Panc1 (cell line): Measurements from ENCODE around the gene PGF. TPM values are rescaled to one million over a fixed set of nuclear protein-coding genes. Genes with fewer than 3 reads are reported as not detected.

Experiments
- ATAC-seq: fragments of 200-7000 bp; cut with Tn5 transposase; 2 replicates; pipeline ENCODE4 v1.9.1; 2020; ENCODE audit warnings: mild to moderate bottlenecking, moderate library complexity
- BruUV-seq: library from RNA; stranded (reverse); fragments of 400-500 nt; replicated peaks from 2 replicates; lab custom pipeline; 2021; lab: Mats Ljungman, UMichigan
- CTCF ChIA-PET: fragments of 300-600 bp; sonication (Branson Sonifier 250); formaldehyde crosslinking; loops from one replicate; lab custom pipeline; 2022; ENCODE audit warnings: antibody characterized with exemption; lab: Charles Lee
- POLR2A ChIA-PET: fragments of 300-600 bp; sonication (Branson Sonifier 250); formaldehyde crosslinking; loops from one replicate; lab custom pipeline; 2022; ENCODE audit warnings: antibody characterized with exemption; lab: Charles Lee
- DNase-seq: peaks from one replicate; pipeline ENCODE4 v3.0.0-alpha.2; 2010; ENCODE audit warnings: low read depth, low spot score
- H3K27ac ChIP-seq: 2 replicates; pipeline ENCODE4 v1.5.1; 2011; ENCODE audit warnings: mild to moderate bottlenecking, low read length, inconsistent platforms
- H3K27me3 ChIP-seq: fragments of 200-500 bp; sonication (Bioruptor generic); 2 replicates; pipeline ENCODE4 v1.6.0; 2014; ENCODE audit warnings: low read length, inconsistent platforms; ENCODE audit not compliant: control insufficient read depth, insufficient read depth
- H3K36me3 ChIP-seq: fragments of 200-500 bp; sonication (Bioruptor generic); 2 replicates; pipeline ENCODE4 v1.5.1; 2014; ENCODE audit warnings: inconsistent platforms, mild to moderate bottlenecking, low read length, moderate library complexity; ENCODE audit not compliant: control insufficient read depth, insufficient read depth
- H3K4me1 ChIP-seq: 2 replicates; pipeline ENCODE4 v1.5.1; 2011; ENCODE audit warnings: inconsistent platforms, mild to moderate bottlenecking, low read length, moderate library complexity; ENCODE audit not compliant: control insufficient read depth, insufficient read depth
- H3K4me3 ChIP-seq, 2 experiments: 2 replicates each; pipeline ENCODE4 v1.5.1; 2011 to 2012; ENCODE audit warnings: low read depth in 2 of 2, low read length in 2 of 2, mild to moderate bottlenecking in 2 of 2, inconsistent platforms in 1 of 2, moderate library complexity in 1 of 2
- H3K9me3 ChIP-seq: fragments of 200-500 bp; sonication (Bioruptor generic); 2 replicates; pipeline ENCODE4 v1.5.1; 2014; ENCODE audit warnings: low read depth, mild to moderate bottlenecking, inconsistent platforms, low read length, moderate library complexity; ENCODE audit not compliant: control insufficient read depth, insufficient read depth
- POLR2AphosphoS5 ChIP-seq: IDR thresholded peaks from 2 replicates; pipeline ENCODE4 v1.6.1; 2012; ENCODE audit warnings: mild to moderate bottlenecking, low read depth, low read length, moderate library complexity
- SIN3A ChIP-seq: IDR thresholded peaks from 2 replicates; pipeline ENCODE4 v1.6.1; 2012; ENCODE audit warnings: low read depth, mild to moderate bottlenecking, low read length, moderate library complexity, borderline replicate concordance; ENCODE audit not compliant: insufficient read depth
- TCF7L2 ChIP-seq: IDR thresholded peaks from 2 replicates; pipeline ENCODE4 v1.6.1; 2011; ENCODE audit warnings: mild to moderate bottlenecking, low read depth, low read length, inconsistent platforms
- in situ Hi-C: cut with HindIII; loops from 2 replicates; pipeline ENCODE4 v1.10.0; 2016; ENCODE audit warnings: low sequenced_read_pairs, low pct_unique_long_range_greater_than_20kb
- intact Hi-C: fragments of 100-400 bp; cut with micrococcal nuclease; formaldehyde crosslinking; loops from one replicate; pipeline ENCODE4 v1.10.0; 2022; ENCODE audit not compliant: unreplicated experiment
- total RNA-seq: library from RNA; stranded (reverse); gene quantifications from one replicate; pipeline ENCODE4 v1.2.1, GENCODE V29; 2021; ENCODE audit not compliant: unreplicated experiment
- TF ChIP-seq, protein P1 (sequence below), 2 experiments: IDR thresholded peaks; 2 replicates each; pipeline ENCODE4 v1.6.1; 2011 to 2012; ENCODE audit warnings: low read depth in 2 of 2, control low read depth in 1 of 2, low read length in 1 of 2, mild to moderate bottlenecking in 1 of 2, moderate library complexity in 1 of 2; ENCODE audit not compliant: insufficient read depth in 1 of 2
- TF ChIP-seq, protein P2 (sequence below): fragments of 450-650 bp; IDR thresholded peaks from 2 replicates; pipeline ENCODE4 v1.5.1; 2017; ENCODE audit warnings: mild to moderate bottlenecking

PGF gene
- total RNA-seq, 1 experiment from 2014 or later: 7.3 TPM

DNA sequence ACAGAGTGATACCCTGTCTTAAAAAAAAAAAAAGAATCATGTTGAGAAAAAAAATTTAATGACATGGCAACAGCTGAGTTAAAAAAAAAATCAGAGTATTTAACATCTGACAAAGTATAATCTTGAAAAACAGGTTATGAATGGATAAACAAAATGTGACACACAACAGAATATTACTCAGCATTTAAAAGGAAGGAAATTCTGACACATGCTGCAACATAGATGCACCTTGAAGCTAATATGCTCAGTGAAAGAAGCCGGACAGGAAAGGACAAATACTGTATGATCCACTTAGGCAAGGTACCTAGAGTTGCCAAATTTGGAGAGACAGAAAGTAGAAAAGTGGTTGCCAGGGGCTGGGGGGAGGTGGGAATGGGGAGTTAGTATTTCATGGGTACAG is 27.9 kb upstream of the PGF start:
- Histone ChIP-seq H3K4me3 (no peak overlapping the region), H3K36me3 (no peaks in the 10 kb centered on the region), H3K27me3 (no peaks in the 10 kb centered on the region), H3K27ac (no peak overlapping the region), H3K4me1 (peaks cover 10% of the 10 kb centered on the region), H3K9me3 (no peaks in the 10 kb centered on the region)
- no TSS peak for BruUV-seq
- ATAC-seq (no peak), DNase-seq (no peak)
- ChIA-PET POLR2A (interaction anchor here (0.6 kb wide), 1 partner anchor 245 kb away, joined by 4 read pairs; no protein-coding TSS in a partner anchor), CTCF (no interaction called here)
- TF ChIP-seq, protein P1, sequence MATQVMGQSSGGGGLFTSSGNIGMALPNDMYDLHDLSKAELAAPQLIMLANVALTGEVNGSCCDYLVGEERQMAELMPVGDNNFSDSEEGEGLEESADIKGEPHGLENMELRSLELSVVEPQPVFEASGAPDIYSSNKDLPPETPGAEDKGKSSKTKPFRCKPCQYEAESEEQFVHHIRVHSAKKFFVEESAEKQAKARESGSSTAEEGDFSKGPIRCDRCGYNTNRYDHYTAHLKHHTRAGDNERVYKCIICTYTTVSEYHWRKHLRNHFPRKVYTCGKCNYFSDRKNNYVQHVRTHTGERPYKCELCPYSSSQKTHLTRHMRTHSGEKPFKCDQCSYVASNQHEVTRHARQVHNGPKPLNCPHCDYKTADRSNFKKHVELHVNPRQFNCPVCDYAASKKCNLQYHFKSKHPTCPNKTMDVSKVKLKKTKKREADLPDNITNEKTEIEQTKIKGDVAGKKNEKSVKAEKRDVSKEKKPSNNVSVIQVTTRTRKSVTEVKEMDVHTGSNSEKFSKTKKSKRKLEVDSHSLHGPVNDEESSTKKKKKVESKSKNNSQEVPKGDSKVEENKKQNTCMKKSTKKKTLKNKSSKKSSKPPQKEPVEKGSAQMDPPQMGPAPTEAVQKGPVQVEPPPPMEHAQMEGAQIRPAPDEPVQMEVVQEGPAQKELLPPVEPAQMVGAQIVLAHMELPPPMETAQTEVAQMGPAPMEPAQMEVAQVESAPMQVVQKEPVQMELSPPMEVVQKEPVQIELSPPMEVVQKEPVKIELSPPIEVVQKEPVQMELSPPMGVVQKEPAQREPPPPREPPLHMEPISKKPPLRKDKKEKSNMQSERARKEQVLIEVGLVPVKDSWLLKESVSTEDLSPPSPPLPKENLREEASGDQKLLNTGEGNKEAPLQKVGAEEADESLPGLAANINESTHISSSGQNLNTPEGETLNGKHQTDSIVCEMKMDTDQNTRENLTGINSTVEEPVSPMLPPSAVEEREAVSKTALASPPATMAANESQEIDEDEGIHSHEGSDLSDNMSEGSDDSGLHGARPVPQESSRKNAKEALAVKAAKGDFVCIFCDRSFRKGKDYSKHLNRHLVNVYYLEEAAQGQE (IDR thresholded peaks at IDR 0.05; ENCODE audit: insufficient read depth in 1 of 2, low read depth in 2 of 2, low read length in 1 of 2): no peak
- TF ChIP-seq POLR2AphosphoS5: no peak
- TF ChIP-seq, protein P2, sequence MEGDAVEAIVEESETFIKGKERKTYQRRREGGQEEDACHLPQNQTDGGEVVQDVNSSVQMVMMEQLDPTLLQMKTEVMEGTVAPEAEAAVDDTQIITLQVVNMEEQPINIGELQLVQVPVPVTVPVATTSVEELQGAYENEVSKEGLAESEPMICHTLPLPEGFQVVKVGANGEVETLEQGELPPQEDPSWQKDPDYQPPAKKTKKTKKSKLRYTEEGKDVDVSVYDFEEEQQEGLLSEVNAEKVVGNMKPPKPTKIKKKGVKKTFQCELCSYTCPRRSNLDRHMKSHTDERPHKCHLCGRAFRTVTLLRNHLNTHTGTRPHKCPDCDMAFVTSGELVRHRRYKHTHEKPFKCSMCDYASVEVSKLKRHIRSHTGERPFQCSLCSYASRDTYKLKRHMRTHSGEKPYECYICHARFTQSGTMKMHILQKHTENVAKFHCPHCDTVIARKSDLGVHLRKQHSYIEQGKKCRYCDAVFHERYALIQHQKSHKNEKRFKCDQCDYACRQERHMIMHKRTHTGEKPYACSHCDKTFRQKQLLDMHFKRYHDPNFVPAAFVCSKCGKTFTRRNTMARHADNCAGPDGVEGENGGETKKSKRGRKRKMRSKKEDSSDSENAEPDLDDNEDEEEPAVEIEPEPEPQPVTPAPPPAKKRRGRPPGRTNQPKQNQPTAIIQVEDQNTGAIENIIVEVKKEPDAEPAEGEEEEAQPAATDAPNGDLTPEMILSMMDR: no peak
- TF ChIP-seq SIN3A: no peak
- no peak for TF ChIP-seq TCF7L2
- in situ Hi-C loops: no loop called here
- intact Hi-C loops: no loop called here

DNA sequence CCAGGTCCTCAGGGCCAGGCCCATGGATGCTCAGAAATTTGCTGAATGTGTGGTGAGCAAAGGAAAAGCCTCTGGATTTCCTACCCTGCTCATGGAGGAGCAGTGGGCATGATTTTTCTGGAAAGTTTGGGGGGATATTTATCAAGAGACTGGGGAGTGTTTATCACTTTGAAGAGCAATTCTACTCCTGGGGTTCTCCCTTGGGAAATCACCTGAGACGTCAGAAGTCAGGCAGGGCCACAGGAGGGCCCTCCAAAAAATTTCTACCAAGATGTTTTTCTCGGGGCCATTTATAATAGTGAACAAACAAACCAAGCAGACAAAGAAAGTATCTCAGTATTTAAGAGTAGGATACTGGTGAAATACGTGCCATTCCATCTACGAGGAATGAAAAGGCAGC is 27.3 kb upstream of the PGF start:
- Histone ChIP-seq H3K4me1 (peaks cover 10% of the 10 kb centered on the region), H3K36me3 (no peaks in the 10 kb centered on the region), H3K27ac (no peak overlapping the region), H3K4me3 (no peak overlapping the region), H3K9me3 (no peaks in the 10 kb centered on the region), H3K27me3 (no peaks in the 10 kb centered on the region)
- POLR2A ChIA-PET: no interaction called here
- in situ Hi-C loops (no loop called here), intact Hi-C loops (no loop called here)
- DNase-seq: no peak
- no peak for ATAC-seq
- CTCF ChIA-PET: no interaction called here
- TF ChIP-seq TCF7L2: no peak
- TF ChIP-seq, protein P1 (IDR thresholded peaks at IDR 0.05; ENCODE audit: insufficient read depth in 1 of 2, low read depth in 2 of 2, low read length in 1 of 2): no peak
- TF ChIP-seq SIN3A: no peak
- no TSS peak for BruUV-seq
